NB4 (cell line): ENCODE data around the gene TBC1D22A.

Source experiments
- CTCF ChIP-seq: IDR thresholded peaks from one replicate; pipeline ENCODE4 v1.5.1; 2012; ENCODE audit warnings: low read depth, low read length
- MYC ChIP-seq: IDR thresholded peaks from 2 replicates; pipeline ENCODE4 v1.6.1; 2011; ENCODE audit warnings: low read depth, low read length
- POLR2A ChIP-seq: IDR thresholded peaks from 2 replicates; pipeline ENCODE4 v1.6.1; 2011; ENCODE audit warnings: mild to moderate bottlenecking; ENCODE audit not compliant: insufficient read length; ENCODE audit errors: extremely low read depth
- TF ChIP-seq, protein P1 (sequence below): IDR thresholded peaks from 2 replicates; pipeline ENCODE4 v1.6.1; 2011; ENCODE audit warnings: low read depth, low read length

DNA sequence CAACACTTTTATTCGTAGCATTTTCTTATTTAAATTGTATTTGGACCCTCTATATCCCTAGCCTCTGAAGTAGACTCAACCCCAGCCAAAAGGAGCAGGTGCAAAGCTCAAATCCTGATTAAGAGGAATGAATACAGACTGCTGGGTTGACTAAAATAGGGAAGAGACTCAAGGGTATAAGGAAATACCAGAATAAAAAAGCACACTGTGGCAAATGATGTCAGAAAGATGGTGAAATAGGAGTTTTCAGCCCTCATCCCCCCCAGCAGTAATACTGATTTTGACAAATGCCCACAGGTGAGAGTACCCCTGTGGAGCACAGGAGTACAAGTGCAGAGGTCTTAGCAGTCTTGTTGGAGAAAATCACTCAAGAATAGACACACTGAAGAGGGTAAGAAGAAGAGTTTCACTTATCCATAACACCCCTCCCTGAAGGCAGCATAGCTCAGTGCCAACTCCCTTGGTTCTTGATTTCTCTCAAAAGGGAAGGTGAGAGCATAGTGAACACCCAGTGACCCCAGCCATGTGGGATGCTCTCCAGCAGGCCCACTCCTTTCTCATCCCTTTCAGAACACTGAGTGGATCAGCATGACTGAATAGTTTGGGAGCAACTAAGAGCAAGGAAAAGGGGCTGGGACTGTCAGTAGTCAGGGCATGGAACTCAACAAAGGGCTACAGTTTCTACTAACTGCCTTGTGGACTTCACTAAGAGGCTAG lies 71.7 kb downstream of the TBC1D22A start:
- no peak for TF ChIP-seq POLR2A
- TF ChIP-seq CTCF: no peak
- TF ChIP-seq, protein P1, sequence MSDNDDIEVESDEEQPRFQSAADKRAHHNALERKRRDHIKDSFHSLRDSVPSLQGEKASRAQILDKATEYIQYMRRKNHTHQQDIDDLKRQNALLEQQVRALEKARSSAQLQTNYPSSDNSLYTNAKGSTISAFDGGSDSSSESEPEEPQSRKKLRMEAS: no peak
- TF ChIP-seq MYC: no peak
